DOHH2 (cell line): ENCODE measurements around the gene MARCO.
"Not testable (repeated sequence)": the region's sequence is repeated elsewhere in the genome, so short reads cannot be mapped to it uniquely, and the experiment has no call there.

ENCODE experiments used
- H3F3A ChIP-seq: fragments of 200-600 bp; sonication (generic), shearing (Covaris generic); 2 replicates; pipeline ENCODE4 v1.6.0; 2016; ENCODE audit warnings: antibody characterized with exemption, mild to moderate bottlenecking; ENCODE audit not compliant: control insufficient read depth, insufficient read depth
- H3K27ac ChIP-seq: fragments of 200-600 bp; sonication (generic); 2 replicates; pipeline ENCODE4 v1.5.1; 2014; ENCODE audit warnings: low read depth, mild to moderate bottlenecking, low read length, moderate library complexity
- H3K27me3 ChIP-seq: fragments of 200-600 bp; sonication (generic); 2 replicates; pipeline ENCODE4 v1.6.1; 2014; ENCODE audit warnings: mild to moderate bottlenecking, low read length, mixed read lengths; ENCODE audit not compliant: control insufficient read depth
- H3K36me3 ChIP-seq: fragments of 200-600 bp; sonication (generic); 2 replicates; pipeline ENCODE4 v1.6.1; 2014; ENCODE audit warnings: mild to moderate bottlenecking, low read length, moderate library complexity, mixed read lengths; ENCODE audit not compliant: control insufficient read depth
- H3K4me1 ChIP-seq: fragments of 200-600 bp; sonication (generic); 2 replicates; pipeline ENCODE4 v1.6.1; 2014; ENCODE audit warnings: mild to moderate bottlenecking, low read length, mixed read lengths; ENCODE audit not compliant: control insufficient read depth
- H3K4me2 ChIP-seq: fragments of 200-600 bp; sonication (generic); 2 replicates; pipeline ENCODE4 v1.6.0; 2014; ENCODE audit warnings: mild to moderate bottlenecking, low read length, moderate library complexity
- H3K4me3 ChIP-seq: fragments of 200-600 bp; sonication (generic); 2 replicates; pipeline ENCODE4 v1.5.1; 2014; ENCODE audit warnings: mild to moderate bottlenecking, low read length, mixed read lengths
- H3K79me2 ChIP-seq: fragments of 200-600 bp; sonication (generic); 2 replicates; pipeline ENCODE4 v1.6.1; 2014; ENCODE audit warnings: mild to moderate bottlenecking, low read length, mixed read lengths; ENCODE audit not compliant: control insufficient read depth
- H3K9me2 ChIP-seq: fragments of 200-600 bp; sonication (generic); replicated peaks from 2 replicates; pipeline ENCODE4 v1.6.1; 2014; ENCODE audit warnings: mild to moderate bottlenecking, low read length, mixed read lengths; ENCODE audit not compliant: control insufficient read depth
- H3K9me3 ChIP-seq: fragments of 200-600 bp; sonication (generic); 2 replicates; pipeline ENCODE4 v1.6.1; 2014; ENCODE audit warnings: antibody characterized with exemption, low read length, mixed read lengths; ENCODE audit not compliant: control insufficient read depth, insufficient read depth
- H4K20me1 ChIP-seq: fragments of 200-600 bp; sonication (generic); 2 replicates; pipeline ENCODE4 v1.6.0; 2014; ENCODE audit warnings: low read depth, mild to moderate bottlenecking, antibody characterized with exemption, low read length, moderate library complexity; ENCODE audit not compliant: control insufficient read depth, insufficient read depth
- CTCF ChIP-seq: fragments of 200-600 bp; sonication (generic); IDR thresholded peaks from one replicate; pipeline ENCODE4 v1.5.1; 2014; ENCODE audit warnings: antibody characterized with exemption, mild to moderate bottlenecking, low read depth, low read length; ENCODE audit not compliant: poor library complexity, severe bottlenecking
- EZH2phosphoT487 ChIP-seq: fragments of 200-600 bp; sonication (generic); IDR thresholded peaks from 2 replicates; pipeline ENCODE4 v1.6.1; 2017; ENCODE audit warnings: borderline replicate concordance, mild to moderate bottlenecking, antibody characterized with exemption, low read length, moderate library complexity, mixed read lengths

Gene MARCO

GRCh38 chr2:118940486-118941120 lies 1.4 kb upstream of the MARCO start:
- Histone ChIP-seq H3F3A (no peaks in the 10 kb centered on the region), H4K20me1 (no peaks in the 10 kb centered on the region), H3K4me2 (no peak overlapping the region), H3K79me2 (no peaks in the 10 kb centered on the region), H3K27me3 (0 out of 2 replicates have a peak, but pooled peaks cover 2% of the 10 kb centered on the region), H3K9me2 (no peaks in the 10 kb centered on the region), H3K36me3 (no peaks in the 10 kb centered on the region), H3K4me1 (no peaks in the 10 kb centered on the region), H3K27ac (no peak overlapping the region), H3K4me3 (no peak overlapping the region), H3K9me3 (no peaks in the 10 kb centered on the region)
- no peak for TF ChIP-seq EZH2phosphoT487
- TF ChIP-seq CTCF: no peak

GRCh38 chr2:118943286-118943685 lies 1.3 kb downstream of the MARCO start:
- Histone ChIP-seq H3K4me1 (no peaks in the 10 kb centered on the region), H3F3A (no peaks in the 10 kb centered on the region), H4K20me1 (no peaks in the 10 kb centered on the region), H3K27me3 (0 out of 2 replicates have a peak, but pooled peaks cover 2% of the 10 kb centered on the region), H3K36me3 (no peaks in the 10 kb centered on the region), H3K9me3 (no peaks in the 10 kb centered on the region), H3K79me2 (no peaks in the 10 kb centered on the region), H3K9me2 (no peaks in the 10 kb centered on the region), H3K27ac (no peak overlapping the region), H3K4me3 (no peak overlapping the region), H3K4me2 (no peak overlapping the region)
- TF ChIP-seq EZH2phosphoT487 (no peak), CTCF (no peak)

- no peak overlapping the region for H3K4me3 ChIP-seq
- no peak for TF ChIP-seq EZH2phosphoT487
- TF ChIP-seq CTCF: no peak
- H3K36me3 ChIP-seq: no peaks in the 10 kb centered on the region
Observed at GRCh38 chr2:118945881-118946280, 3.9 kb downstream of the MARCO start.

GRCh38 chr2:118948266-118948665 lies 6.3 kb downstream of the MARCO start:
- H3K4me1 ChIP-seq, H3K79me2 ChIP-seq, H4K20me1 ChIP-seq, H3K9me3 ChIP-seq, H3F3A ChIP-seq, H3K4me2 ChIP-seq, H3K36me3 ChIP-seq, H3K4me3 ChIP-seq, H3K27me3 ChIP-seq, H3K9me2 ChIP-seq, H3K27ac ChIP-seq: not testable (repeated sequence)

More at GRCh38 chr2:118945881-118946280, 3.9 kb downstream of the MARCO start:
- H3K4me1 ChIP-seq: no peaks in the 10 kb centered on the region
- no peaks in the 10 kb centered on the region for H3K9me2 ChIP-seq
- 0 out of 2 replicates have a peak, but pooled peaks cover 2% of the 10 kb centered on the region for H3K27me3 ChIP-seq
- no peak overlapping the region for H3K4me2 ChIP-seq
- H3F3A ChIP-seq: no peaks in the 10 kb centered on the region
- H4K20me1 ChIP-seq: no peaks in the 10 kb centered on the region
- no peaks in the 10 kb centered on the region for H3K9me3 ChIP-seq
- no peaks in the 10 kb centered on the region for H3K79me2 ChIP-seq
- no peak overlapping the region for H3K27ac ChIP-seq
